Ishikawa (cell line): ENCODE data around the gene ZBTB7C.

ENCODE experiments used
- CEBPB ChIP-seq: IDR thresholded peaks from 2 replicates; pipeline ENCODE4 v1.6.1; 2012
- CREB1 ChIP-seq: IDR thresholded peaks from 2 replicates; pipeline ENCODE4 v1.6.1; 2012; ENCODE audit warnings: low read depth
- EGR1 ChIP-seq: IDR thresholded peaks from 2 replicates; pipeline ENCODE4 v1.6.1; 2012
- EP300 ChIP-seq: IDR thresholded peaks from 2 replicates; pipeline ENCODE4 v1.6.1; 2012; ENCODE audit warnings: borderline replicate concordance
- FOXM1 ChIP-seq: IDR thresholded peaks from 2 replicates; pipeline ENCODE4 v1.6.1; 2012; ENCODE audit warnings: low read depth, borderline replicate concordance
- MAX ChIP-seq: IDR thresholded peaks from 2 replicates; pipeline ENCODE4 v1.6.1; 2012
- NFIC ChIP-seq: IDR thresholded peaks from 2 replicates; pipeline ENCODE4 v1.6.1; 2012
- RAD21 ChIP-seq: IDR thresholded peaks from 2 replicates; pipeline ENCODE4 v1.6.1; 2012; ENCODE audit warnings: low read depth
- REST ChIP-seq: IDR thresholded peaks from 2 replicates; pipeline ENCODE4 v1.6.1; 2012; ENCODE audit warnings: low read depth, mild to moderate bottlenecking
- TAF1 ChIP-seq: IDR thresholded peaks from 2 replicates; pipeline ENCODE4 v1.6.1; 2012; ENCODE audit warnings: low read depth, mild to moderate bottlenecking
- TCF12 ChIP-seq: IDR thresholded peaks from 2 replicates; pipeline ENCODE4 v1.6.1; 2012; ENCODE audit warnings: low read depth
- TEAD4 ChIP-seq: IDR thresholded peaks from 2 replicates; pipeline ENCODE4 v1.6.1; 2012
- USF1 ChIP-seq: IDR thresholded peaks from 2 replicates; pipeline ENCODE4 v1.6.1; 2012
- YY1 ChIP-seq: IDR thresholded peaks from 2 replicates; pipeline ENCODE4 v1.6.1; 2012; ENCODE audit warnings: low read depth
- ZBTB7A ChIP-seq: IDR thresholded peaks from 2 replicates; pipeline ENCODE4 v1.6.1; 2012; ENCODE audit warnings: low read depth

The ZBTB7C gene

GRCh38 chr18:48408111-48408726 lies 964 bp downstream of the ZBTB7C start:
- TF ChIP-seq ZBTB7A = no peak
- no peak for TF ChIP-seq EP300
- TF ChIP-seq RAD21 = no peak
- TF ChIP-seq TEAD4 = no peak
- TF ChIP-seq YY1 = no peak
- no peak for TF ChIP-seq FOXM1
- TF ChIP-seq REST = no peak
- TF ChIP-seq CREB1 = no peak
- TF ChIP-seq EGR1 = no peak
- no peak for TF ChIP-seq TAF1
- no peak for TF ChIP-seq USF1
- no peak for TF ChIP-seq TCF12

GRCh38 chr18:48407358-48407757 lies 1.8 kb downstream of the ZBTB7C start:
- no peak for TF ChIP-seq CEBPB
- no peak for TF ChIP-seq TCF12
- no peak for TF ChIP-seq RAD21
- no peak for TF ChIP-seq USF1
- no peak for TF ChIP-seq FOXM1
- no peak for TF ChIP-seq EGR1
- TF ChIP-seq ZBTB7A = no peak
- no peak for TF ChIP-seq CREB1
- no peak for TF ChIP-seq TAF1
- no peak for TF ChIP-seq YY1
- TF ChIP-seq MAX = no peak
- TF ChIP-seq NFIC = no peak
- TF ChIP-seq EP300 = no peak
- TF ChIP-seq REST = no peak
- TF ChIP-seq TEAD4 = no peak

GRCh38 chr18:48405978-48406377 lies 3.2 kb downstream of the ZBTB7C start:
- no peak for TF ChIP-seq TEAD4
- no peak for TF ChIP-seq CEBPB
- TF ChIP-seq RAD21 = no peak

GRCh38 chr18:48404716-48405507 lies 4.3 kb downstream of the ZBTB7C start:
- TF ChIP-seq USF1 (no peak), NFIC (no peak), ZBTB7A (no peak), FOXM1 (no peak), EP300 (no peak), TCF12 (no peak), CEBPB (no peak), YY1 (no peak), CREB1 (no peak), TAF1 (no peak), RAD21 (no peak), MAX (no peak), EGR1 (no peak), REST (no peak), TEAD4 (no peak)
